T-helper 9 cell (primary cell): ENCODE results near the gene ROPN1L.

Experiments used
- DNase-seq: peaks from one replicate; pipeline ENCODE4 v3.0.0-alpha.2; 2020

ROPN1L gene

GRCh38 chr5:10431415-10431814 is 10.3 kb upstream of the ROPN1L start:
- no peak for DNase-seq

GRCh38 chr5:10432059-10433008 is 9.3 kb upstream of the ROPN1L start:
- no peak for DNase-seq

- no peak for DNase-seq
Measured at GRCh38 chr5:10434392-10434791, 7.3 kb upstream of the ROPN1L start.

GRCh38 chr5:10438301-10438700 is 3.4 kb upstream of the ROPN1L start:
- DNase-seq: no peak

- DNase-seq: no peak
Measured at GRCh38 chr5:10439692-10440091, 2.0 kb upstream of the ROPN1L start.

- DNase-seq: no peak
Measured at GRCh38 chr5:10440367-10440990, 1.2 kb upstream of the ROPN1L start.

- no peak for DNase-seq
Measured at GRCh38 chr5:10441992-10442435, 335 bp downstream of the ROPN1L start.

- DNase-seq: no peak
Measured at GRCh38 chr5:10442576-10442975, 897 bp downstream of the ROPN1L start.

GRCh38 chr5:10445352-10445751 is 3.7 kb downstream of the ROPN1L start:
- DNase-seq: no peak

GRCh38 chr5:10446490-10446889 is 4.8 kb downstream of the ROPN1L start:
- DNase-seq: no peak

- DNase-seq: no peak
Measured at GRCh38 chr5:10447041-10447440, 5.4 kb downstream of the ROPN1L start.

- DNase-seq: no peak
Measured at GRCh38 chr5:10448754-10449360, 7.2 kb downstream of the ROPN1L start.

- no peak for DNase-seq
Measured at GRCh38 chr5:10451137-10451824, 9.6 kb downstream of the ROPN1L start.

GRCh38 chr5:10452768-10453331 is 11.2 kb downstream of the ROPN1L start:
- DNase-seq: no peak

GRCh38 chr5:10453545-10453944 is 11.9 kb downstream of the ROPN1L start:
- no peak for DNase-seq

- no peak for DNase-seq
Measured at GRCh38 chr5:10454591-10455276, 13.1 kb downstream of the ROPN1L start.

GRCh38 chr5:10455277-10455670 is 13.6 kb downstream of the ROPN1L start:
- no peak for DNase-seq

- DNase-seq: no peak
Measured at GRCh38 chr5:10456583-10457420, 15.1 kb downstream of the ROPN1L start.

- DNase-seq: no peak
Measured at GRCh38 chr5:10457682-10458574, 16.2 kb downstream of the ROPN1L start.
